ENCODE measurements around the gene C19orf38.

- TF ChIP-seq EZH2 (IDR thresholded peaks at IDR 0.05; ENCODE audit: low read length, unreplicated experiment) (no peak), CTCF (conservative IDR thresholded peaks at IDR 0.05; ENCODE audit: low read depth, low read length) (no peak)
Measured at GRCh38 chr19:10899151-10899653, 51.0 kb downstream of the C19orf38 start.
